T47D (cell line): ENCODE measurements around the gene LVRN.

ENCODE experiments used
- DNase-seq, 2 experiments: peaks; one replicate each; pipeline versions ENCODE4 v3.0.0 to v3.0.0-alpha.2; 2011 to 2012; ENCODE audit warnings: low read depth in 1 of 2, low spot score in 1 of 2
- JUND ChIP-seq: IDR thresholded peaks from 2 replicates; pipeline ENCODE4 v1.6.1; 2012; ENCODE audit warnings: low read depth
- in situ Hi-C: cut with HindIII; loops from 2 replicates; pipeline ENCODE4 v1.10.0; 2016; ENCODE audit warnings: low sequenced_read_pairs, low pct_unique_long_range_greater_than_20kb

Gene LVRN

GRCh38 chr5:116046261-116046660, 84.0 kb downstream of the LVRN start:
- no peak for TF ChIP-seq JUND
- DNase-seq: no peak
- in situ Hi-C loops: no loop called here

DNA sequence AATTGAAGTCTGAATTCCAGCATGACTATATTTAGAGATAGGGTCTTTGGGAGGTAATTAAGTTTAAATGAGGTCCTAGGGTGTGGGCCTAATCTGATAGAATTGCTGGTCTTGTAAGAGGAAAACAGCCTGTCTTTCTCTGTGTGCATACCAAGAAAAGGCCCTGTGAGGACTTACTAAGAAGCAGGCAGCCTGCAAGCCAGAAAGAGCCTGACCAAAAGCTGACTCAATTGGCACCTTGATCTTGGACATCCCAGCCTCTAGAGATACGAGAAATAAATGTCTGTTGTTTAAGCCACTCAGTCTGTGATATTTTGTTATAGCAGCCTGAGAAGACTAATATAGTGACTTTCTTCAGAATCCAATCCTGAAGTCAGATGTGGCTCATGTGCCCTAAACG, 84.5 kb downstream of the LVRN start:
- no peak for DNase-seq
- TF ChIP-seq JUND: no peak
- in situ Hi-C loops: no loop called here

- no peak for TF ChIP-seq JUND
- in situ Hi-C loops: no loop called here
Measured at GRCh38 chr5:116058346-116058936, 96.2 kb downstream of the LVRN start.

DNA sequence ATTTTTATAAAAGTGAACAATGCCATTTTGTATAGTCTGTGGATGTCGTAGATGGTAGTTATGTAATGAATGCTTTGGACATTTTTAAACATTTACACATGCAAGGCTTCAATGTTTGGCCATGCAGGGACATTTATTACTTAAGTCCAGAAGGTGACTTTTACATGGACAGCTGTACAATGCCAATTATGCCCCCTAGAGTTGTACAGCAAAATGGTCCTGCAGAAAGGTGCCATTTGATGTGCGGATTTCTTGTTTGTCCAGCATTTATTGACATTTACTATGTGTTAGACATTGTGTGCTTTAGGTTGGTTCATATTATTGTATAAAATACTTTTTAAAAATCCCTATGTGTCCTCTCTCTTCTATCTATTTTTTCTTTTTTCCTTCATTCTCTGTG, 100.1 kb downstream of the LVRN start:
- peak in 1 of 2 experiments; percentile 30 for DNase-seq
- in situ Hi-C loops: no loop called here
- no peak for TF ChIP-seq JUND

More at GRCh38 chr5:116058346-116058936, 96.2 kb downstream of the LVRN start:
- DNase-seq: no peak

GRCh38 chr5:116063950-116064349, 101.7 kb downstream of the LVRN start:
- DNase-seq: no peak
- in situ Hi-C loops: no loop called here
- TF ChIP-seq JUND: no peak

DNA sequence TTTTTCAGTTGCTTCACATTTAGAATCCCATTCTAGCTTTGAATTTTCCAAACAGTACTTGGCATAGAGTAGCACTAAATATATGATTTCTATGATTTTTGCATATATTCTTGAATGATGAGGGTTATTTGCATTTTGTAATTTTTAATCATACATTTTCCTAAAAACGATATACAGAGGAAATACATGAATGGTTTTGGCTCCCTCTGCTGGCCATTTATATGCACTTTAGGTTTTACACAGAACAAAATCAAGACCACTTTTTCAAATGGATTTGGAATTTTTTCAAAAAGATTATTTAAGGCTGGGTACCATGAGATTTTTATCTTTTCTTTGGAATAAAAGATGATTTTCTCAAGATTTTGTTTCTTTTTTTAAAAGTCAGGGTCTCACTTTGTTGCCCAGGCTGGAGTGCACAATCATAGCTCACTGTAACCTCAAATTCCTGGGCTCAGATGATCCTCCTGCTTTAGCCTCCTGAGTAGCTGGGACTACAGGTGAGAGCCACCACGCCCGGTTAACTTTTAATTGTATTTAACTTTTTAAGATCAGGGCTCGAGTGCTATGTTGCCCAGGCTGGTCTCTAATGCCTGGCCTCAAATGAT, 105.9 kb downstream of the LVRN start:
- no peak for TF ChIP-seq JUND
- in situ Hi-C loops: no loop called here
- peak; percentile 20 to 60 for DNase-seq

GRCh38 chr5:116071211-116071610, 108.9 kb downstream of the LVRN start:
- TF ChIP-seq JUND: no peak
- DNase-seq: no peak
- in situ Hi-C loops: no loop called here

GRCh38 chr5:116075191-116075831, 113.0 kb downstream of the LVRN start:
- TF ChIP-seq JUND: no peak
- in situ Hi-C loops: no loop called here

GRCh38 chr5:116076496-116076895, 114.2 kb downstream of the LVRN start:
- in situ Hi-C loops: no loop called here
- no peak for TF ChIP-seq JUND
- no peak for DNase-seq

More at GRCh38 chr5:116075191-116075831, 113.0 kb downstream of the LVRN start:
- DNase-seq: no peak
